Stimulated activated CD4-positive, alpha-beta T cell treated with anti-CD3 and anti-CD28 coated beads, Interleukin-1b, Interleukin-23, amount 100 ng/mL, for 24 hours (primary cell): ENCODE results near the gene CR1.
"Not testable (repeated sequence)": the region's sequence is repeated elsewhere in the genome, so short reads cannot be mapped to it uniquely, and the experiment has no call there.

ENCODE experiments used
- DNase-seq, 4 experiments: peaks; one replicate each; pipeline ENCODE4 v3.0.0-alpha.2; 2020; ENCODE audit warnings: low read depth in 4 of 4, low spot score in 1 of 4

Gene CR1

GRCh38 chr1:207639362-207639761, 143.4 kb downstream of the CR1 start:
- not testable (repeated sequence) for DNase-seq

GRCh38 chr1:207644166-207644851, 148.4 kb downstream of the CR1 start:
- no peak for DNase-seq

- DNase-seq, result peak; percentile 38 to 70 (median 50)
Observed at GRCh38 chr1:207644852-207645634, 149.1 kb downstream of the CR1 start, which contains the start of gene CR1L. Gene CR1L, plus strand, starts transcription at chr1:207645133. Its CDS starts 101 bp downstream, at chr1:207645234.

- DNase-seq, result no peak
Observed at GRCh38 chr1:207645635-207646081, 149.7 kb downstream of the CR1 start.

- DNase-seq, result no peak
Observed at GRCh38 chr1:207646171-207646570, 150.2 kb downstream of the CR1 start.

GRCh38 chr1:207646944-207647579, 151.1 kb downstream of the CR1 start:
- DNase-seq, result no peak

- DNase-seq, result no peak
Observed at GRCh38 chr1:207647671-207648333, 151.8 kb downstream of the CR1 start.

GRCh38 chr1:207648334-207649209, 152.6 kb downstream of the CR1 start:
- DNase-seq, result no peak

- DNase-seq, result no peak
Observed at GRCh38 chr1:207649210-207649753, 153.3 kb downstream of the CR1 start.

GRCh38 chr1:207649865-207650580, 154.1 kb downstream of the CR1 start:
- DNase-seq, result no peak

GRCh38 chr1:207651583-207651982, 155.6 kb downstream of the CR1 start:
- DNase-seq, result no peak

- DNase-seq, result no peak
Observed at GRCh38 chr1:207654320-207654719, 158.4 kb downstream of the CR1 start.

GRCh38 chr1:207658408-207658807, 162.5 kb downstream of the CR1 start:
- DNase-seq, result no peak

GRCh38 chr1:207658904-207659485, 163.0 kb downstream of the CR1 start:
- no peak for DNase-seq

GRCh38 chr1:207659545-207660153, 163.7 kb downstream of the CR1 start:
- DNase-seq, result no peak

GRCh38 chr1:207661420-207661819, 165.5 kb downstream of the CR1 start:
- not testable (repeated sequence) for DNase-seq

- DNase-seq, result no peak
Observed at GRCh38 chr1:207666342-207666741, 170.4 kb downstream of the CR1 start.

- no peak for DNase-seq
Observed at GRCh38 chr1:207669528-207670009, 173.6 kb downstream of the CR1 start.
